ENCODE measurements around the gene CAPN13. TPM values are rescaled to one million over a fixed set of nuclear protein-coding genes. Genes with fewer than 3 reads are reported as not detected.

The CAPN13 gene
- total and polyA plus RNA-seq, 2 experiments from 2014 or later = 0.50 to 0.94 TPM

- TF ChIP-seq ZNF462 (CRISPR knock-in tag; IDR thresholded peaks at IDR 0.05) = no peak
- TF ChIP-seq CREB1 (CRISPR knock-in tag; IDR thresholded peaks at IDR 0.05; ENCODE audit: low read depth) = no peak
- no peak for TF ChIP-seq REST (IDR thresholded peaks at IDR 0.05; ENCODE audit: unreplicated experiment)
- no peak for TF ChIP-seq POLR2AphosphoS5 (IDR thresholded peaks at IDR 0.05; ENCODE audit: low read depth)
- TF ChIP-seq EZH2phosphoT487 (IDR thresholded peaks at IDR 0.05; ENCODE audit: unreplicated experiment) = no peak
Measured at GRCh38 chr2:30688956-30689401, 118.3 kb downstream of the CAPN13 start (continued).

GRCh38 chr2:30686669-30687068 lies 120.6 kb downstream of the CAPN13 start:
- no peak overlapping the region for H3K27ac ChIP-seq (ENCODE audit: low read depth)
- H3K4me3 Mint-ChIP-seq = no peak overlapping the region
- peaks cover 2% of the 10 kb centered on the region for H3K27me3 Mint-ChIP-seq (ENCODE audit: insufficient read depth, low read depth, poor library complexity)
- no peak overlapping the region for H3K4me2 ChIP-seq
- no peaks in the 10 kb centered on the region for H3F3A ChIP-seq (replicated peaks; ENCODE audit: low read depth)
- peaks cover 3% of the 10 kb centered on the region; the same call in 2 of the 3 replicates for H3K4me1 Mint-ChIP-seq
- no peaks in the 10 kb centered on the region for H3K9me2 ChIP-seq (ENCODE audit: insufficient read depth)
- peaks cover 2% of the 10 kb centered on the region; the same call in 1 of the 2 replicates for H3K4me1 ChIP-seq (ENCODE audit: insufficient read depth)
- no peaks in the 10 kb centered on the region for H3K79me2 ChIP-seq (replicated peaks; ENCODE audit: insufficient read depth)
- no peaks in the 10 kb centered on the region; the same call in 2 of the 3 replicates for H3K36me3 Mint-ChIP-seq (ENCODE audit: low read depth)
- H4K20me1 ChIP-seq (replicated peaks; ENCODE audit: insufficient read depth) = no peaks in the 10 kb centered on the region
- H3K4me3 ChIP-seq = no peak overlapping the region
- ATAC-seq = no peak
- H3K27me3 ChIP-seq (ENCODE audit: insufficient read depth) = no peaks in the 10 kb centered on the region
- H3K36me3 ChIP-seq (ENCODE audit: insufficient read depth) = no peaks in the 10 kb centered on the region
- H3K9me3 Mint-ChIP-seq = no peaks in the 10 kb centered on the region
- H2AFZ ChIP-seq = no peak overlapping the region
- H3K27ac Mint-ChIP-seq = no peak overlapping the region
- DNase-seq (ENCODE audit: low spot score) = no peak
- TF ChIP-seq ZNF114 (CRISPR knock-in tag; IDR thresholded peaks at IDR 0.05) (no peak), JUNB (IDR thresholded peaks at IDR 0.05; ENCODE audit: unreplicated experiment) (no peak), ETS1 (IDR thresholded peaks at IDR 0.05) (no peak), EZH2phosphoT487 (IDR thresholded peaks at IDR 0.05; ENCODE audit: unreplicated experiment) (no peak)
